ENCODE measurements around the gene PNMA5.
A peak's percentile ranks its signal among the peaks of the same experiment; 100 is the strongest.
"Not testable (repeated sequence)": the region's sequence is repeated elsewhere in the genome, so short reads cannot be mapped to it uniquely, and the experiment has no call there.

The PNMA5 gene
- total RNA-seq: 0.04 to 0.77 (median 0.33) reads per million in 3 experiments

GRCh38 chrX:152993933-152994332 is at the start of gene PNMA5:
PNMA5 (minus strand) TSS chrX:152994116; CDS start chrX:152991598, 2,518 bp downstream.
- DNase-seq: no peak

GRCh38 chrX:153032397-153033118 is 38.6 kb upstream of the PNMA5 start:
- DNase-seq: peak; percentile 57

GRCh38 chrX:153030801-153031200 is 36.9 kb upstream of the PNMA5 start:
- no peak for DNase-seq

DNA sequence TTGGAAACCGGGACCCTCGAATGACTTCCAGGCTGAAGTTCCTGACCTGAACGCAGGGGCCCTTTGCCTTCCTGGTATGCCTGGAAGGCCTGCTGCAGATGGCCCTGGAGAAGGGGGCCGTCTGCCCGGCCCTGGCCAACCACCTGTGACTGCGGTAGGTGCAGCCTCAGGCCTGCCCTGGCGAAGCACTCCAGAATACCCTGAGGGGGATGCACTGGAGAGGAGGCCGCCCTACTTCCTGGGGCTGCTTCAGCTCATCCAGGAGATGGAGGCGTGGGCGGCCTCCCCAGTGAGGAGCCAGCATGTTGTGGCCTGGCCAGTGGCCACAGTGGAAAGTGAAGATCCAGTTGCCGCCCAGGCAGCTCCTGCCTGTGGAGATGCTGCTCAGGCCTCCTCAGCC is 36.0 kb upstream of the PNMA5 start:
- no peak for DNase-seq

- DNase-seq: no peak
Observed at GRCh38 chrX:153029162-153029561, 35.2 kb upstream of the PNMA5 start.

DNA sequence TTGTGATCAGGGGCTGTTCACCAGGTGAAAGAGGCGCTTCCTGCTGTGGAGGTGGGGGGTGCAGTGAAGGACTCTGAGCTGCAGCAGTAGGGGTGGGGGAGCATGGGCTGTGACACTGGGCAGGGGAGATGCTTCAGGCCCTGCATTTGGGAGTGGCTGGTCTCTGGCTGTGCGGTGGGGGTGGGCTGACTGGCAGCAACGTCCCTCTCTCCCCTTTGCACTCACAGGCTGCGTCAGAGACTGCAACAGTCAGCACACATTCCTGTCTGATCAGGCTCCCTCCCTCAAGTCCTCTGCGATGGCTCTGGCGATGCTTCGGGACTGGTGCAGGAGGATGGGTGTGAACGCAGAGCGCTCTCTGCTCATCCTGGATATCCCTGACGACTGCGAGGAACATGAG is 34.6 kb upstream of the PNMA5 start:
- DNase-seq: not testable (repeated sequence)

DNA sequence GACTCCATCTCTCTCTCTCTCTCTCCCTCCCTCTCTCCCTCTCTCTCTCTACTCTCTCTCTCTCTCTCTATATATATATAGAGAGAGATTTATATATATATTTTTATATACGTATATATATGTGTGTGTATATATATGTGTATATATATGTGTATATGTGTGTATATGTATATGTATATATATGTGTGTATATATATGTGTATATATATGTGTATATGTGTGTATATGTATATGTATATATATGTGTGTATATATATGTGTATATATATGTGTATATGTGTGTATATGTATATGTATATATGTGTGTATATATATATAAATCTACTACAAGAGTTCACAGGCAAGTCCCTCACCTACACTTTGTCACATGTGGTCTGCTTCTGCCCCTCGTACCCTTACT is 32.6 kb upstream of the PNMA5 start:
- DNase-seq: not testable (repeated sequence)

DNA sequence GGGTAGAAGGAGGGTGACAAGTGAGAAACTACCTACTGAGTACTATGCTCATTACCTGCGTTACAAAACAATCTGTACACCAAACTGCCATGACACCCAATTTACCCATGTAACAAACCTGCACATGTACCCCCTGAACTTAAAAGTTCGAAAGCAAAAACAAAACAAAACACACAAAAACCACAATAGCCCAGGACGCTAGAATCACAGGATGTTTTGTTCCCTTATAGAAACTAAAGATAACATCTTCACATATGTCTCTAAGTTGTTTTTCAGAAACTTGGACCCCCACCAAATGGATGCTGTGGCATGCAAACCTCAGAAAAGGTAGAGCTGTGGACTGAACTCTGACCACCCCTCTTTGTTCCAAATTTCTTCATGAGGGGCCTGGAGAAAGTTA is 25.2 kb upstream of the PNMA5 start:
- DNase-seq: no peak

DNA sequence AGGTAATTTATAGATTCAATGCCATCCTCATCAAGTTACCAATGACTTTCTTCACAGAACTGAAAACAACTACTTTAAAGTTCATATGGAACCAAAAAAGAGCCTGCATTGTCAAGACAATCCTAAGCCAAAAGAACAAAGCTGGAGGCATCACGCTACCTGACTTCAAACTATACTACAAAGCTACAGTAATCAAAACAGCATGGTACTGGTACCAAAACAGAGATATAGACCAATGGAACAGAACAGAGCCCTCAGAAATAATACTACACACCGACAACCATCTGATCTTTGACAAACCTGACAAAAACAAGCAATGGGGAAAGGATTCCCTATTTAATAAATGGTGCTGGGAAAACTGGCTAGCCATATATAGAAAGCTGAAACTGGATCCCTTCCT is 23.3 kb upstream of the PNMA5 start:
- not testable (repeated sequence) for DNase-seq

DNA sequence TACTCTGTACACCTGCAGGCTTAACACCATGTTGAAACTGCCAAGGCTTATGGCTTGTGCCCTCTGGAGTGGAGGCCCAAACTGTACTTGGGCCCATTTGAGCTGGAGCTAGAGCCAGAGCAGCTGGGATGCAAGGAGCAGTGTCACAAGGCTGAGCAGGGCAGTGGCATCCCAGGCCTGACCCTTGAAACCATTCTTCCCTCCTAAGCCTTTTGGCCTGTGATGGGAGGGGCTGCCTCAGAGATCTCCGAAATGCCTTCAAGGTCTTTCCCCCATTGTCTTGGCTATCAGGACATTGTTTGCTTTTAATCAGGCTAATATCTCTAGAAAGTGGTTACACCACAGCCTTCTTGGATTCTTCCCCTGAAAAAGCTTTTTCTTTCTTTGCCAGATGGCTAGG is 10.9 kb upstream of the PNMA5 start:
- DNase-seq: no peak

- no peak for DNase-seq
Observed at GRCh38 chrX:153003981-153004380, 10.1 kb upstream of the PNMA5 start.

DNA sequence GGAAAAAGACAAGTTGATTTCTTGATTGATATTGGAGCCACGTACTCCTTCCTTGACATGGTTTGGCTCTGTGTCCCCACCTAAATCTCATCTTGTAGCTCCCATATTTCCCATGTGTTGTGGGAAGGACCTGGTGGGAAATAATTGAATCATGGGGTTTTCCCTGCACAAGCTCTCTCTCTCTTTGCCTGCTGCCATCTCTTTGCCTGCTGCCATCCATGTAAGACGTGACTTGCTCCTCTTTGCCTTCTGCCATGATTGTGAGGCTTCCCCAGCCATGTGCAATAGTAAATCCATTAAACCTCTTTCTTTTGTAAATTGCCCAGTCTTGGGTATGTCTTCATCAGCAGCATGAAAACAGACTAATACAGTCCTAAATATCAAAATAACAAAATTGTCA is 8.3 kb upstream of the PNMA5 start:
- DNase-seq: not testable (repeated sequence)

GRCh38 chrX:152997337-152997736 is 3.4 kb upstream of the PNMA5 start:
- no peak for DNase-seq

DNA sequence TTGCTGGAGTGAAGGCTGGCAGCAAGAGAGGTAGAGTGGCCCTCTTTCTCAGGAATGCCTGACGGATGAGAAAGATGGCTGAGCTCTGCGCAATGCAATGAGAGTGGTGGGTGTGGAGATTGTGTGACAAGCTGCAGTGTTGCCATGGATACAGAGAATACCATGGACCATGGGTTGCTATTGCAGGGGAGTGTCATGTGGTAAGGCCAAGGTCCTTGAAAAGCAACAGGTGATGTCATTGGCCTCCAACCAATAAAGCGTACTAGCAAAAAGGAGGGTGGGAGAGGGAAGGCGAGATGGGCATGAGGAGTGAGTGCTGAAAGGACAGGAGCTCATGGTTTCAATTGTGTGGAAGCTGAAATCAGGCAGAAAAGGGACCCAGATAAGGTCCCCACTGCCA is 1.8 kb downstream of the PNMA5 start:
- no peak for DNase-seq

GRCh38 chrX:152991123-152991522 is 2.8 kb downstream of the PNMA5 start:
- no peak for DNase-seq

- DNase-seq: no peak
Observed at GRCh38 chrX:152989292-152989658, 4.6 kb downstream of the PNMA5 start.

- DNase-seq: no peak
Observed at GRCh38 chrX:152988536-152989291, 5.2 kb downstream of the PNMA5 start.

GRCh38 chrX:152987801-152988200 is 6.1 kb downstream of the PNMA5 start:
- no peak for DNase-seq

GRCh38 chrX:152987156-152987555 is 6.8 kb downstream of the PNMA5 start:
- DNase-seq: not testable (repeated sequence)

DNA sequence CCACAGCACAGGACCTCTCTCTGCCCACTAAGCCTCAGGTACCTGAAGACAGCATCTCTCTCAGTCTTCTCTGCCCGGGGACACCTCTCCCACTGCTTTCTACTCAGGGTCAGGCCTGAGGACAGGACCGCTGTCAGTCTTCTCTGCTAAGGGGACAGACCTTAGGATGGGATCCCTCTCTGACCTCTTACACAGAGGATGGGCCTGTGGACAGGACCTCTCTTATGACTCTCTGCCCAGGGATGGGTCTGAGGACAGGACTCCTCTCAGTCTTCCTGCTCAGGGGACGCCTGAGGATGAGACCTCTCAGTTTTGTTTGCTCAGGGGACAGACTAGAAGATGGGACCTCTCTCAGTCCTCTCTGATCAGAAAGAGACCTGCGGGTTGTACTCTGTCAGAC is 8.5 kb downstream of the PNMA5 start:
- not testable (repeated sequence) for DNase-seq

DNA sequence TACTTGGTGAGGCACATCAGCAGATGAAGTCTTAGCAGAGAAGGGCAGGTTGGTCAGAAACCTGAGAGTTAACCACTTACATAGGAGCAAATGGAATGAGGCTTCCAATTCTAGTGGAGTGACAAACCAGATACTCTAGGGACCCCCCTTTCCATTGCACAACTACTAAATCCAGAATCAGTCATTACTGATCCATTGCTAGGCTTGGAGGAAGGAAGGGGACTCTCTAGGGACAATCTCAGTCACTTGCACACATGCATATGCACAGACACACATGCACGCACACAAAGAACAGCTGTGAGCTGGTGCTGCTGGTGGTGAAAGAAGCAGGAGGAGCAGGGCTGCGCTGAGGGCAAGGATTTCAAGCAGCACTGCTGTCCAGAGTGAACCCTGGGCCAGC is 25.7 kb downstream of the PNMA5 start:
- no peak for DNase-seq

GRCh38 chrX:152960115-152960514 is 33.8 kb downstream of the PNMA5 start:
- DNase-seq: no peak

- no peak for DNase-seq
Observed at GRCh38 chrX:152959626-152960025, 34.3 kb downstream of the PNMA5 start.
